Spleen (tissue), 7 donors: ENCODE measurements around the gene RIBC2.
"Not testable (repeated sequence)": the region's sequence is repeated elsewhere in the genome, so short reads cannot be mapped to it uniquely, and the experiment has no call there.

Source experiments
- POLR2A ChIP-seq, 3 donors: fragments of 450-650 bp; IDR thresholded peaks; one replicate each; pipeline ENCODE4 v1.5.1; 2017; ENCODE audit warnings: antibody characterized with exemption in 3 of 3, mild to moderate bottlenecking in 1 of 3
- POLR2AphosphoS5 ChIP-seq, 3 donors: sonication (generic); formaldehyde crosslinking; IDR thresholded peaks; one replicate each; pipeline ENCODE4 v1.5.1; 2017; ENCODE audit warnings: antibody characterized with exemption in 3 of 3
- TF ChIP-seq, protein P1 (sequence below), 11 experiments: fragments of 200-600 bp in 7 of 11; fragments of 450-650 bp in 4 of 11; sonication (generic) in 4 of 11; IDR thresholded peaks in 8 of 11; conservative IDR thresholded peaks in 3 of 11; 1 replicate in 7 of 11; 2 replicates in 4 of 11; pipeline versions ENCODE4 v1.4.0 to v1.8.0; 2016 to 2021; ENCODE audit warnings: antibody characterized with exemption in 11 of 11, inconsistent platforms in 4 of 11, mild to moderate bottlenecking in 1 of 11
- donor health status: DM: no; HTN: no; CAD: no; lungs with moderate emphysema.
- donor health status: DM: no; HTN: no; CAD: no.
- donor health status: DM: no; HTN: no; CAD: no.

GRCh38 chr22:45440688-45441087 is 27.2 kb downstream of the RIBC2 start:
- TF ChIP-seq, protein P1, sequence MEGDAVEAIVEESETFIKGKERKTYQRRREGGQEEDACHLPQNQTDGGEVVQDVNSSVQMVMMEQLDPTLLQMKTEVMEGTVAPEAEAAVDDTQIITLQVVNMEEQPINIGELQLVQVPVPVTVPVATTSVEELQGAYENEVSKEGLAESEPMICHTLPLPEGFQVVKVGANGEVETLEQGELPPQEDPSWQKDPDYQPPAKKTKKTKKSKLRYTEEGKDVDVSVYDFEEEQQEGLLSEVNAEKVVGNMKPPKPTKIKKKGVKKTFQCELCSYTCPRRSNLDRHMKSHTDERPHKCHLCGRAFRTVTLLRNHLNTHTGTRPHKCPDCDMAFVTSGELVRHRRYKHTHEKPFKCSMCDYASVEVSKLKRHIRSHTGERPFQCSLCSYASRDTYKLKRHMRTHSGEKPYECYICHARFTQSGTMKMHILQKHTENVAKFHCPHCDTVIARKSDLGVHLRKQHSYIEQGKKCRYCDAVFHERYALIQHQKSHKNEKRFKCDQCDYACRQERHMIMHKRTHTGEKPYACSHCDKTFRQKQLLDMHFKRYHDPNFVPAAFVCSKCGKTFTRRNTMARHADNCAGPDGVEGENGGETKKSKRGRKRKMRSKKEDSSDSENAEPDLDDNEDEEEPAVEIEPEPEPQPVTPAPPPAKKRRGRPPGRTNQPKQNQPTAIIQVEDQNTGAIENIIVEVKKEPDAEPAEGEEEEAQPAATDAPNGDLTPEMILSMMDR (IDR thresholded peaks at IDR 0.05 in 8 of 11, conservative IDR thresholded peaks at IDR 0.05 in 3 of 11), result not testable (repeated sequence)
- not testable (repeated sequence) for TF ChIP-seq POLR2AphosphoS5, POLR2A (IDR thresholded peaks at IDR 0.05)
